GM23248 (cell line): Measurements from ENCODE around the gene AKAP6. TPM values are rescaled to one million over a fixed set of nuclear protein-coding genes. Genes with fewer than 3 reads are reported as not detected.

Source experiments
- DNase-seq: peaks from one replicate; pipeline ENCODE4 v3.0.0-alpha.2; 2015
- H2AFZ ChIP-seq: fragments of 200-600 bp; sonication (generic); 2 replicates; pipeline ENCODE4 v1.6.1; 2016; ENCODE audit warnings: antibody characterized with exemption
- H3F3A ChIP-seq: fragments of 200-600 bp; sonication (generic); 2 replicates; pipeline ENCODE4 v1.6.1; 2016; ENCODE audit warnings: mild to moderate bottlenecking, antibody characterized with exemption, mixed run types; ENCODE audit not compliant: insufficient read depth
- H3K27ac ChIP-seq: fragments of 200-600 bp; sonication (generic); 2 replicates; pipeline ENCODE4 v1.5.1; 2016; ENCODE audit warnings: mild to moderate bottlenecking
- H3K27me3 ChIP-seq: fragments of 200-600 bp; sonication (generic); replicated peaks from 2 replicates; pipeline ENCODE4 v1.6.1; 2016; ENCODE audit warnings: mild to moderate bottlenecking; ENCODE audit not compliant: insufficient read depth
- H3K36me3 ChIP-seq: fragments of 200-600 bp; sonication (generic); 2 replicates; pipeline ENCODE4 v1.6.1; 2016; ENCODE audit warnings: low read depth, mild to moderate bottlenecking
- H3K4me1 ChIP-seq: fragments of 200-600 bp; sonication (generic); 2 replicates; pipeline ENCODE4 v1.6.1; 2016; ENCODE audit warnings: mild to moderate bottlenecking; ENCODE audit not compliant: insufficient read depth
- H3K4me2 ChIP-seq: fragments of 200-600 bp; sonication (generic); one replicate; pipeline ENCODE4 v1.6.1; 2016; ENCODE audit warnings: mild to moderate bottlenecking; ENCODE audit not compliant: unreplicated experiment
- H3K4me3 ChIP-seq: fragments of 200-600 bp; sonication (generic); 2 replicates; pipeline ENCODE4 v1.5.1; 2016; ENCODE audit warnings: mild to moderate bottlenecking
- H3K79me2 ChIP-seq: fragments of 200-600 bp; sonication (generic); 2 replicates; pipeline ENCODE4 v1.6.1; 2016; ENCODE audit warnings: mild to moderate bottlenecking; ENCODE audit not compliant: insufficient read depth
- H3K9ac ChIP-seq: fragments of 200-600 bp; sonication (generic); 2 replicates; pipeline ENCODE4 v1.6.1; 2016; ENCODE audit warnings: mild to moderate bottlenecking
- H3K9me2 ChIP-seq: fragments of 200-600 bp; sonication (generic); 2 replicates; pipeline ENCODE4 v1.6.1; 2016; ENCODE audit warnings: mixed run types, mild to moderate bottlenecking, moderate library complexity; ENCODE audit not compliant: insufficient read depth
- H3K9me3 ChIP-seq: fragments of 200-600 bp; sonication (generic); one replicate; pipeline ENCODE4 v1.6.1; 2017; ENCODE audit warnings: low read depth
- H4K20me1 ChIP-seq: fragments of 200-600 bp; sonication (generic); 2 replicates; pipeline ENCODE4 v1.6.0; 2016; ENCODE audit not compliant: insufficient read depth
- EZH2 ChIP-seq: fragments of 200-600 bp; sonication (generic); IDR thresholded peaks from 2 replicates; pipeline ENCODE4 v1.6.1; 2018; ENCODE audit warnings: antibody characterized with exemption, mild to moderate bottlenecking; ENCODE audit not compliant: insufficient read depth, poor library complexity, severe bottlenecking
- EZH2phosphoT487 ChIP-seq: fragments of 200-600 bp; sonication (generic); IDR thresholded peaks from 2 replicates; pipeline ENCODE4 v1.6.1; 2018; ENCODE audit warnings: antibody characterized with exemption, moderate library complexity, mild to moderate bottlenecking, low read depth; ENCODE audit not compliant: insufficient read depth
- WGBS, 2 experiments: methylation state at CpG; one replicate each; pipeline ENCODE4 v1.1.6; 2015 to 2017; ENCODE audit warnings: low lambda C conversion rate in 2 of 2, low coverage in 1 of 2; ENCODE audit errors: missing lambda C conversion rate in 2 of 2; 5-methylcytosine and 5-hydroxymethylcytosine counted together
- in situ Hi-C: fragments of 300-500 bp; cut with MboI; formaldehyde crosslinking; loops from 2 replicates; pipeline ENCODE4 v1.15.0; 2020
- polyA plus RNA-seq: library from polyadenylated mRNA; unstranded; fragments of >200 nt; fragmentation: Nextera tagmentation; extraction: Ambion mirVana; gene quantifications from 2 replicates; pipeline ENCODE4 v1.2.1, GENCODE V29; 2016
- total RNA-seq: library from RNA; depleted of rRNA; stranded (reverse); fragments of >200 nt; shearing (Covaris generic); gene quantifications from 2 replicates; pipeline ENCODE4 v1.2.3, GENCODE V29; 2014

The AKAP6 gene
- total and polyA plus RNA-seq, 2 experiments from 2014 or later: 4.8 to 19.1 TPM

- H3K27ac ChIP-seq: no peak overlapping the region
- DNase-seq: no peak
- H2AFZ ChIP-seq: no peak overlapping the region
- no peaks in the 10 kb centered on the region for H3K36me3 ChIP-seq
- H3K9me2 ChIP-seq: no peaks in the 10 kb centered on the region; the same call in 1 of the 2 replicates
- H3K4me1 ChIP-seq: peaks cover 37% of the 10 kb centered on the region
- H3K9ac ChIP-seq: no peak overlapping the region
- H3F3A ChIP-seq: peaks cover 23% of the 10 kb centered on the region
- no peaks in the 10 kb centered on the region for H3K27me3 ChIP-seq
- no peaks in the 10 kb centered on the region for H3K9me3 ChIP-seq
- H4K20me1 ChIP-seq: no peaks in the 10 kb centered on the region
- H3K4me2 ChIP-seq: peak overlapping the region; percentile 31
- H3K4me3 ChIP-seq: no peak overlapping the region
- in situ Hi-C loops: no loop called here
- H3K79me2 ChIP-seq: no peaks in the 10 kb centered on the region
- TF ChIP-seq EZH2 (no peak), EZH2phosphoT487 (no peak)
These were observed 236.2 kb downstream of the AKAP6 start for GRCh38 chr14:32565256-32565655.

DNA sequence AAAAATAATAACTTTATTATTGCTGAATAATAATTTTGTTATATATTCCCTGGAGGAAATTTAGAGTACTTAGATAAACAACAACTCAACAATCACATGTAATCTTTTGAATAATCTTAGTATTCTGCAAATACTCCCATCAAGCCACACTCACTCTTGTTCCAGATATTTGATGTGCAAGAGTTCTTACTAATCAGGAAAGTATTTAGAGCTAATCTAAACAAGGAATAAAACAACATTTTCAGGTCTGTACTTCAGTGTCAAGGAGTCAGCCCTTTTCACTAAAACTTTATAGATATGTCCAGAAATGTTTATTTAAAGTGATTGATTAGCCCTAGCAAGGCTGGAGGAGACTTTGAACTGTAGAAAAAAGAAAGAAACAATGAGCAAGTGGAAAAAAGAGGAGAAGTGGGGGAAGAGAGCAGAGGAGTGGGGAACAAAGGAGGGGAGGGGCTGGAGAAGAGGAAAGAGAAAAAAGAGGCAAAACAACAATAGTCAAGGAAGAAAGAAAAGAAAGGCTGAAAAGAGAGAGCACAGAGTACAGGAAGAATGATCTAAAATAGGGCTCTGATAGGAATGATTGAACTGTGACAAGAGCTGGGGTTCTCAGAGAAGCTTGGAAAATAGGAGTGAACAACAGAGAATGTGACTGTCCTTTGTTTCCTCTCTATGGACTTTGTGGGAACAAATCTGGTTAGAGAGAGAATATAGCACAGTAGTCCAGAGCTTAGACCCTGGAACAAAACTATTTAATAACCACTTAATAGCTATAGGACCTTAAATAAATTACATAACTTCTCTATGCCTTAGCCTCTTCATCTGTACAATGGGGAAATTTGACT lies 238.7 kb downstream of the AKAP6 start:
- TF ChIP-seq EZH2phosphoT487 (no peak), EZH2 (no peak)
- Histone ChIP-seq H3K9ac (no peak overlapping the region), H3K4me3 (no peak overlapping the region), H3F3A (peaks cover 10% of the 10 kb centered on the region; the same call in 1 of the 2 replicates), H4K20me1 (no peaks in the 10 kb centered on the region), H3K9me3 (no peaks in the 10 kb centered on the region), H2AFZ (no peak overlapping the region), H3K27ac (no peak overlapping the region), H3K79me2 (no peaks in the 10 kb centered on the region), H3K27me3 (no peaks in the 10 kb centered on the region), H3K36me3 (no peaks in the 10 kb centered on the region), H3K9me2 (no peaks in the 10 kb centered on the region; the same call in 1 of the 2 replicates), H3K4me1 (peaks cover 22% of the 10 kb centered on the region), H3K4me2 (peak overlapping the region; percentile 40)
- DNase-seq: peak; percentile 47
- in situ Hi-C loops: no loop called here

GRCh38 chr14:32571551-32571950 lies 242.5 kb downstream of the AKAP6 start:
- Histone ChIP-seq H4K20me1 (no peaks in the 10 kb centered on the region), H3K4me2 (no peak overlapping the region), H3K36me3 (no peaks in the 10 kb centered on the region), H3K4me3 (no peak overlapping the region), H3K4me1 (peaks cover 16% of the 10 kb centered on the region), H3K79me2 (no peaks in the 10 kb centered on the region), H3K9me2 (no peaks in the 10 kb centered on the region), H3K9me3 (no peaks in the 10 kb centered on the region), H3K27ac (no peak overlapping the region), H2AFZ (no peak overlapping the region), H3K27me3 (no peaks in the 10 kb centered on the region), H3K9ac (no peak overlapping the region), H3F3A (no peaks in the 10 kb centered on the region; the same call in 1 of the 2 replicates)
- in situ Hi-C loops: loop anchor here (10.0 kb wide), 2 partner anchors 1223 to 1733 kb away; no protein-coding TSS in a partner anchor
- WGBS, 2 experiments: 47 to 56% methylated on average over 2 of the region's 2 CpGs
- TF ChIP-seq EZH2 (no peak), EZH2phosphoT487 (no peak)
- no peak for DNase-seq

DNA sequence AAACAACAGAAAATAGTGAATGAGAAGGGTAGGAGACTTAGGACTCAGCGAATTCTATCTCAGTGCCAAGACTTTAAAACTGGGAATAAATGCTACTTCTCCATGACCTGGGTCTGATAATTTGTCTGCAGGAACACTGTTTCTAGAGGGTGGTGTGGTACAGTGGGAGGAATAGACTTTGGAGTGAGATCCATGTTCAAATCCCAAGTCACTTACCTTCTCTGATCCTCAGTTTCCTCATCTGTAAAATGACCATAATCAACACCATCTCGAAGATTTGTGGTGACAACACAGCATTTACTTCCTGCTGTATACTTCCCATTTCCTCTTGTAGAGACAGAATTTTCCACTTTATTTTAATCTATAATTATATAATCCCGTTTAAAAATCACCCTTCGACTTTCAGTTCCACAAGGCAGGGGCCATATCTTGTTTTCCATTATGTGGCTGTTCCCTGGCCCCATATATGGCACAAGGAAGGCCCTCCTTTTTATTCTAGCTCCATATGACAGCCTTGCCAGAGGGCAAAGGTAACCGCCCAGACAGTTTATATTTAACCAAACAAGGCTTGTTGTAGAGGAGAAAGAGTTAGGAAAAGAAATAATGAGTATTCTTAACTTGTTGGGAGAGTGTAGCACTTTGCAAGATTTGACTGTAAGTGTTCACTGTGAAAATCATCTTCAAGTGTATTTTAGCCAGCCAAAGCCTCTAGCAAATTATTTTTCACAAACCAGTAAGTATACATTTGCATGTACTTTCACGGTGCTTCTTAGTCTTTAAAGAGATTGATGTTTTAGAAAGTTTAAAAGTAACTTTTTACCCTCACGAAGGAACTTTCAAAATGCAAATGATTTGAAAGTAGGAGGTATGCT lies 243.1 kb downstream of the AKAP6 start:
- no peak overlapping the region for H3K4me2 ChIP-seq
- no peak overlapping the region for H3K4me3 ChIP-seq
- no peaks in the 10 kb centered on the region for H4K20me1 ChIP-seq
- H3K9me3 ChIP-seq: no peaks in the 10 kb centered on the region
- TF ChIP-seq EZH2phosphoT487: no peak
- no peak for TF ChIP-seq EZH2
- 76 to 79% methylated on average over 7 of the region's 7 CpGs for WGBS, 2 experiments
- H3K79me2 ChIP-seq: no peaks in the 10 kb centered on the region
- H3K9ac ChIP-seq: no peak overlapping the region
- no peaks in the 10 kb centered on the region for H3K36me3 ChIP-seq
- no peak overlapping the region for H3K27ac ChIP-seq
- no peak overlapping the region for H2AFZ ChIP-seq
- DNase-seq: no peak
- in situ Hi-C loops: loop anchor here (10.0 kb wide), 2 partner anchors 1223 to 1733 kb away; no protein-coding TSS in a partner anchor
- H3K4me1 ChIP-seq: peaks cover 17% of the 10 kb centered on the region
- H3K27me3 ChIP-seq: no peaks in the 10 kb centered on the region
- no peaks in the 10 kb centered on the region; the same call in 1 of the 2 replicates for H3F3A ChIP-seq
- no peaks in the 10 kb centered on the region for H3K9me2 ChIP-seq
